LNCaP clone FGC (cell line): ENCODE results near the gene CNGA3.

ENCODE experiments used
- DNase-seq: peaks from one replicate; pipeline ENCODE4 v3.0.0-alpha.2; 2011; ENCODE audit warnings: low read depth
- H3K4me3 ChIP-seq: 2 replicates; pipeline ENCODE4 v1.5.1; 2011; ENCODE audit warnings: mild to moderate bottlenecking, low read depth, low read length, control low read depth
- TF ChIP-seq, protein P1 (sequence below): IDR thresholded peaks from 2 replicates; pipeline ENCODE4 v1.5.1; 2012; ENCODE audit warnings: mild to moderate bottlenecking; ENCODE audit not compliant: control insufficient read depth, insufficient read depth; ENCODE audit errors: extremely low read depth

Gene CNGA3

DNA sequence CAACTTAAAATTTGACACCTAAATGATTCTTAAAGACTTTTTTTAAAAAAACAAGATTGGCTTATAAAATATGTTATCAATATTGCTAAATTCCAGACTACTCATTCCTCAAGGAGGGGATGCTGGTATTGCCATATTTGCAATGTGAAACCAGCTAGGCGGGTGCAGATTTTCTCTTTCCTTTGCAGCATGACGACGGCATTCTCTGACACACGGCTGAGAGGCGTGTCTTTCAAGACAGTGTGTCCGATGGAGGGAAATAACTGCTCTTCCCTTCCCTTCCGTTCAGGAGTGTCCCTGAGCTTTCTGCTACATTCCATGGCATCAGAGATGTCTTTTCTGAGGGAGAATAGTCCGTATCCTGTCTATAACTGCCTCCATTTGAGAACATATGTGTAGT, 38.2 kb upstream of the CNGA3 start:
- no peak overlapping the region; the same call in 1 of the 2 replicates for H3K4me3 ChIP-seq
- TF ChIP-seq, protein P1, sequence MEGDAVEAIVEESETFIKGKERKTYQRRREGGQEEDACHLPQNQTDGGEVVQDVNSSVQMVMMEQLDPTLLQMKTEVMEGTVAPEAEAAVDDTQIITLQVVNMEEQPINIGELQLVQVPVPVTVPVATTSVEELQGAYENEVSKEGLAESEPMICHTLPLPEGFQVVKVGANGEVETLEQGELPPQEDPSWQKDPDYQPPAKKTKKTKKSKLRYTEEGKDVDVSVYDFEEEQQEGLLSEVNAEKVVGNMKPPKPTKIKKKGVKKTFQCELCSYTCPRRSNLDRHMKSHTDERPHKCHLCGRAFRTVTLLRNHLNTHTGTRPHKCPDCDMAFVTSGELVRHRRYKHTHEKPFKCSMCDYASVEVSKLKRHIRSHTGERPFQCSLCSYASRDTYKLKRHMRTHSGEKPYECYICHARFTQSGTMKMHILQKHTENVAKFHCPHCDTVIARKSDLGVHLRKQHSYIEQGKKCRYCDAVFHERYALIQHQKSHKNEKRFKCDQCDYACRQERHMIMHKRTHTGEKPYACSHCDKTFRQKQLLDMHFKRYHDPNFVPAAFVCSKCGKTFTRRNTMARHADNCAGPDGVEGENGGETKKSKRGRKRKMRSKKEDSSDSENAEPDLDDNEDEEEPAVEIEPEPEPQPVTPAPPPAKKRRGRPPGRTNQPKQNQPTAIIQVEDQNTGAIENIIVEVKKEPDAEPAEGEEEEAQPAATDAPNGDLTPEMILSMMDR: no peak
- no peak for DNase-seq

DNA sequence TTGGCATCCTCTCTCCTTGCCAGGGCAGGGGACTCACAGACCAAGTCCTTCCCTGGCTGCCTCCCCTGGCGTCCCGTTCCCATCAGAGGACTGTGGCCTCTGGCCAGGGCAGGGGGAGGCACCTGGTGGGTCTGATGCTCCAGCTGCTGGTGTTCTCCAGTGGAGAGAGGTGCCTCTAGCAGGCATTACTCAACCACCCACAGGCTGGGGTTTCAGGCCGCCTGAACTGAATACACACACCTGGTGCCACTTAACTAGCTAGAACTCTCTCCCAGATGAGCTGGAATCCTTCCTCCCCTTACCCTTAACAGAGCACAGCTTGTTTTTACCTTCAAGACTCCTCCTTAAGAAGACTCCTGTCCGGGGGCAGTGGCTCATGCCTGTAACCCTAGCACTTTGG, 37.7 kb upstream of the CNGA3 start:
- TF ChIP-seq, protein P1: no peak

DNA sequence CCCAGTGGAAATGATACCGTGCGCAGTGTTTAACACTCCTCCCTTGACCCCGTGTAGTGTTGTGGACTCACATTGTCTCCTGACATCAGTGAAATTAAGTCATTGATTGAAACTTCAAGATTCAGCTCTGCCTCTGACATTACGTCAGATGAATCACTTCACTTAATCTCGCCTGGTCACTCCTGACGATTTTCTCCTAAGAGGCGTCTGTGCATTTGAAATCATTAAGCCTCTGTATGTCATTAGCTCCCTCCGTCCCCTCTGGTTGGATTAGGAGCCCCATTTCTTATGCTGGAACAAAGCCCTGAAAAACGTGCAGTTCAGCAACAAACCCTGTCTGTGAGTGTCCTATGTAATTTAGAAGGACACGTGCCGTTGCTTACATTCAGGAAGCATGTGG, 36.7 kb upstream of the CNGA3 start:
- DNase-seq: no peak
- TF ChIP-seq, protein P1: no peak

More for the DNA sequence above, 37.7 kb upstream of the CNGA3 start:
- no peak overlapping the region for H3K4me3 ChIP-seq
- DNase-seq: no peak

DNA sequence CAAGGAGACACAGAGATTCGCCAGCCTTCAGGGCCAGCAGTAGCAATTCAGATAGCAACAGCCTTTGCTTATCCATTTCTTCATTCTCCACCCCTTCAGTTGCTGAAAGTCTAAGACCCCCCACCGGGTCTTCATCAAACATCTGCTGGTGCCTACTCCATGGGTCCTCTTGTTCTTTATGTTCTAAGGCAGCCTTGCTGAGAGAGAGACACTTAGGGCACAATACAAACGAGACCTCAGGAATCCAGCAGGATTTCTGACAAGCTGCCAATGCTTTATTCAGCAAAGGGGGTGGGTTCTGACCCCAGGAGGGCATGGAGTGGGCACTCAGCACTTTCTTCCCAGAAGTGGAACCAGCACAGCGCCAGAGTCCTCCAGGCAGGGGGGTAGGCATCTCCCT, 36.2 kb upstream of the CNGA3 start:
- no peak for DNase-seq
- TF ChIP-seq, protein P1: no peak
- H3K4me3 ChIP-seq: no peak overlapping the region

More for the DNA sequence above, 36.7 kb upstream of the CNGA3 start:
- H3K4me3 ChIP-seq: no peak overlapping the region

DNA sequence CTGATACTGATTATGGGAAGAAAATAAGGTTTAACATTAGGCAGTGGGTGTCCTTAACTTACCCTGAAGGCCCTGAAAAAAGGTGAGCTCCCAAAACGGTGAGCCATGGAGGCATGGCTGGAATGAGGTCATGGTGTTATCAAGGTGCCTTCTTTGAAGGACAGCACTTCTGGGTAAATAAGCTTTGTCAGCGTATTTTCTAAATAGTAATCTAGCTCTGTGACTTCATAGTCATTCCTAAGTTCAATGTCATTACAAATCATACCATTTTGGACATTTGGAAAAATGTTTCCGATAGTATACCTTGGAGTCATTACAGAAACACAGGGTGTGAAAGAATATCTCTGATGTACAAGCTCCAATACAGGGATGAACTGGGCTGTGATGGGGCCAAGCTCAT, 35.2 kb upstream of the CNGA3 start:
- no peak for DNase-seq
- TF ChIP-seq, protein P1: no peak
- no peak overlapping the region for H3K4me3 ChIP-seq

DNA sequence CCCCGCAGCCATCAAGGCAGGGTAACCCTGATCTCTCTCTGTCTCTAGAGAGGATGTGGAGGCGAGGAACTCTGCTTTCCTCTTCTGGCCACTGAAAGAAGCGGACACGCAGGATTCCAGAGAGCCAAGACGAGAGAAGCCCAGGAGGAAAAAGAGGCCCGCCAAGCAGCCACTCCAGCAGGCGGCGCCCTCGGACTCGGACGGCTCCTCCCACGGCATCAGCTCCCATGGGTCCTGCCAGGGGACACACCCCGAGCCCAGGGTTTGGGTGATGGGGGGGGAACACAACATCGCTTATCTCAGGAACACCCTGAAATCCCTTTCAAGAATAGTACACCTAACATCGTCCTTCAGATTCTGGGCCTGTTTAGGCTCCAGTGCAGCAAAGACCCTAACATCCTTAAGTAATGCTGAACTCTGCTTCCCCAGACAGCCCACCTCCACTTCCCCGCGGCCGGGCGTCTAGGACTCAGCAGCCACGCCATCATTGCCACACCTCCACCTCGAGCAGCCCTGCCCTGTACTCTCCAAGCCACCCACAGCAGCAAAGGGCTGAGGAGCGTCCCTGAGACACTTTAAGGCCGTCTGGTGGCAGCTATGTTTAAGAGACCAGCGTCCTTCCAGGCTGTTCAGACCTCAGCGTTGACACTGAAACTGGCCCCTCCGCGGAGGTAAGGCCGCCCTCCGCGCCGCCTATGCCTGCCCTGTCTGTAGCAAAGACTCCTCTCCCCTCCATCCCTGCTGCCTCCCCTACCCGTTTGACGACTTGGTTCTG, 34.3 kb upstream of the CNGA3 start:
- TF ChIP-seq, protein P1: no peak
- no peak for DNase-seq
- no peak overlapping the region for H3K4me3 ChIP-seq
